Measurements from ENCODE around the gene ATG4D.

Gene ATG4D

GRCh38 chr19:10514211-10515145 is 29.2 kb upstream of the ATG4D start:
- DNase-seq (ENCODE audit: low read depth): no peak
- TF ChIP-seq, protein P1, sequence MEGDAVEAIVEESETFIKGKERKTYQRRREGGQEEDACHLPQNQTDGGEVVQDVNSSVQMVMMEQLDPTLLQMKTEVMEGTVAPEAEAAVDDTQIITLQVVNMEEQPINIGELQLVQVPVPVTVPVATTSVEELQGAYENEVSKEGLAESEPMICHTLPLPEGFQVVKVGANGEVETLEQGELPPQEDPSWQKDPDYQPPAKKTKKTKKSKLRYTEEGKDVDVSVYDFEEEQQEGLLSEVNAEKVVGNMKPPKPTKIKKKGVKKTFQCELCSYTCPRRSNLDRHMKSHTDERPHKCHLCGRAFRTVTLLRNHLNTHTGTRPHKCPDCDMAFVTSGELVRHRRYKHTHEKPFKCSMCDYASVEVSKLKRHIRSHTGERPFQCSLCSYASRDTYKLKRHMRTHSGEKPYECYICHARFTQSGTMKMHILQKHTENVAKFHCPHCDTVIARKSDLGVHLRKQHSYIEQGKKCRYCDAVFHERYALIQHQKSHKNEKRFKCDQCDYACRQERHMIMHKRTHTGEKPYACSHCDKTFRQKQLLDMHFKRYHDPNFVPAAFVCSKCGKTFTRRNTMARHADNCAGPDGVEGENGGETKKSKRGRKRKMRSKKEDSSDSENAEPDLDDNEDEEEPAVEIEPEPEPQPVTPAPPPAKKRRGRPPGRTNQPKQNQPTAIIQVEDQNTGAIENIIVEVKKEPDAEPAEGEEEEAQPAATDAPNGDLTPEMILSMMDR (IDR thresholded peaks at IDR 0.05; ENCODE audit: control insufficient read depth, extremely low read depth, insufficient read depth): no peak
- H3K4me3 ChIP-seq (ENCODE audit: low read depth, low read length): no peak overlapping the region

GRCh38 chr19:10516064-10516385 is 27.7 kb upstream of the ATG4D start:
- TF ChIP-seq, protein P1 (IDR thresholded peaks at IDR 0.05; ENCODE audit: control insufficient read depth, extremely low read depth, insufficient read depth): no peak
- no peak for DNase-seq (ENCODE audit: low read depth)
- no peak overlapping the region for H3K4me3 ChIP-seq (ENCODE audit: low read depth, low read length)

DNA sequence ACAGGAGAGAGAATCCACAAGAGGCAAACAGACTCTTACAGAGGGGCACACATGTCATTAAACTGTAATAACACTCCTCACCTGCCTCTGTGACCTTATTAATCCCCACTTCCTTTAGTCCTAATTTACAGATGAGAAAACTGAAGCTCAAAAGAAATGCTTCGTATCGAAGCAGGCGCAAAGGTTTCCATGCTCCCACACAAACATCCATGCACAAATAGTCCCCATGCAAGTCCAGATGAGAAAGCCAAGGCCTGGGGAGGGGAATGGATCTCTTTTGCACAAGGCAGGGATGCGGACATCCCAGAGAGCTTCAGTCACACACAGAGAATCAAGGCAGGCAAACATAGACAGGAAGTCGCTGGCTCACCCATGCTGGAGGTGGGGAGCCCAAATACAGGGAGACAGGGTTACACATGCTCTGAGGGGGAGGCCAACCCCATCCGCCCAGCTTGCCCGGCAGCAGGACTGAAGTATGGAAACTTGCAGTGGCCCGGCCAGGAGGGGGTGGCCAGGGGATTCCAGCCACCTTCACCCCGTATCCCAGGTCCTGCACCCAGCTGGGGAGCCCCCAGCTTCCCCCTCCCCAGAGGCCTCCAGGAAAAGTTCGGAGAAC is 26.9 kb upstream of the ATG4D start:
- no peak overlapping the region for H3K4me3 ChIP-seq (ENCODE audit: low read depth, low read length)
- TF ChIP-seq, protein P1 (IDR thresholded peaks at IDR 0.05; ENCODE audit: control insufficient read depth, extremely low read depth, insufficient read depth): no peak
- no peak for DNase-seq (ENCODE audit: low read depth)

DNA sequence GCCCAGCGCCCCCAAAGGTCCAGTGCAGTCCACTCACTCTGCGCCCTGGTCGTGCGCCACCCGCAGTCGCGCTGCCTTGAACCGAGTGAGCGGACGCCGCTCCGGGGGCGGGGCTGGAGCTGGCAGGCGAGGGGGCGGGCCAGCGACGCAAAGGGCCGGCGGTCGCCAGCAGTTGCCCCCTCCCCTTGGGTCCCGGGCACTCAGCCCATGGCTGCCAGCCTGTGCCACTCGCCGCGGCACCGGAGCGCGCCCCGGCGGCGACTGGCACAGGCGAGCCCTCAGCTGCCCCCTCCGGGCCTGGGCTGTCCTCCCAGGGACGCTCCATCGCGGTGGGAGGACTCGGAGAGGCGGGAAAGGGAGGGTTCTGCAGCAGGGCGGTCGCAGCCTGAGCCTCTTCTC is 26.3 kb upstream of the ATG4D start, which contains the start of gene S1PR5:
TSS of gene S1PR5 (minus strand) at position 87 of the 399 bp plus-strand sequence. CDS start 2,436 bp downstream, outside the sequence.
- H3K4me3 ChIP-seq (ENCODE audit: low read depth, low read length): no peak within 1 kb of the TSS

GRCh38 chr19:10517760-10518443 is 25.8 kb upstream of the ATG4D start:
- no peak overlapping the region for H3K4me3 ChIP-seq (ENCODE audit: low read depth, low read length)
- TF ChIP-seq, protein P1 (IDR thresholded peaks at IDR 0.05; ENCODE audit: control insufficient read depth, extremely low read depth, insufficient read depth): no peak
- DNase-seq (ENCODE audit: low read depth): no peak

More for the DNA sequence above, 26.3 kb upstream of the ATG4D start, which contains the start of gene S1PR5:
- TF ChIP-seq, protein P1 (IDR thresholded peaks at IDR 0.05; ENCODE audit: control insufficient read depth, extremely low read depth, insufficient read depth): no peak
- DNase-seq (ENCODE audit: low read depth): no peak

DNA sequence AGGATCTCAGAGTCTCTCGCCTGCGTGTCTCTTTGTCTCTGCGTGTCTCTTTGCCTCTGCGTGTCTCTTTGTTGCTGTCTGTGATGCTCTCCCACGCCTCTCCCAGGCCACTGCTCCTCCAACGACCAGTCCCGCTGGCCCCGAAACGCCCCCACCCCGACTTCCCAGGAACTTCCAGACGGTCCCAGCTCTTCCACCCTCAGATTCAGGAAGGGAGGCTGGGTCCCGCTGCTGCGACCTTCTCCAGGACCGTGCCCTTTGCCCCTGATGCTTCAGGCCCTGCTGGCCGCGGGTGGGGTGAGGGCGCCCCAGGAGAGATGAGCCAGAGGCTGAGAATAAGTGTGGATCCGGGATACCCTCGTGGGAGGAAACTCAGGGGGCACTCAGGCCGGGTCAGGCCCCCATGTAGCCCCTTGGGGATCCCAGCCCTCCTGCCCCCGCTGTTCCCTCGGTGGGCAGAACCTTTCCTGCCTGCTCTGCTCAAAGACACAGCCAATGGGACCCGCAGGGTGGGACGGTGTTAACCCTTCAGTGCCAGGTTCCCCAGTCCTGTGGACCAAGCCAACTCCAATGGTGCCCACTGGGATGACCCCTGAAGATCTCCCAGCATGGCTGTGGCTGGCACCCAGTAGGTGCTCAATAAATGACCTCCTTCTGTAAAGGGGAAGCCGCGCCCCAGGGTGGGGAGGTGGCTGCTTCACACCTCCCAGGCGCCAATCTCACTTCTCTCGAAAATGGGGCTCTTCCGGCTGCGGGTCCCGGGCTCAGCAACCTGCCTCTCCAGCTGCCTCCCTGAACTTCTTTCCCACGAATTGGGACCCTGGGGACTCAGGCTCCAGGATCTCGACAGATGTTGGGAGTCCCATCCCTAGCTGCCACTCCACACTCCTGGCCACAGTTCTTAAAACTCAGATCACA is 25.0 kb upstream of the ATG4D start:
- TF ChIP-seq, protein P1 (IDR thresholded peaks at IDR 0.05; ENCODE audit: control insufficient read depth, extremely low read depth, insufficient read depth): no peak

More for the DNA sequence above, 25.0 kb upstream of the ATG4D start:
- no peak overlapping the region for H3K4me3 ChIP-seq (ENCODE audit: low read depth, low read length)
- DNase-seq (ENCODE audit: low read depth): no peak

All from LNCaP clone FGC (cell line).